Right lobe of liver (tissue), 6 donors: Measurements from ENCODE around the gene EPN1. TPM values are rescaled to one million over a fixed set of nuclear protein-coding genes. Genes with fewer than 3 reads are reported as not detected.

ENCODE experiments used
- ATAC-seq, 4 donors: fragments of 200-7000 bp; cut with Tn5 transposase; one replicate each; pipeline ENCODE4 v1.9.1; 2020; ENCODE audit warnings: mild to moderate bottlenecking in 4 of 4, moderate library complexity in 4 of 4
- DNase-seq, 3 donors: peaks; one replicate each; pipeline ENCODE4 v3.0.0-alpha.2; 2020
- H3K27ac ChIP-seq, 3 donors: fragments of 200-600 bp; one replicate each; pipeline ENCODE4 v1.8.0; 2022
- H3K27me3 ChIP-seq, 2 donors: fragments of 200-600 bp; one replicate each; pipeline ENCODE4 v1.8.0; 2022
- H3K36me3 ChIP-seq, 4 donors: fragments of 200-600 bp; sonication (generic) in 1 of 4; one replicate each; pipeline versions ENCODE4 v1.5.1 to v1.8.0; 2017 to 2022; ENCODE audit warnings: control low read depth in 1 of 4
- H3K4me1 ChIP-seq, 4 donors: fragments of 200-600 bp; sonication (generic) in 1 of 4; one replicate each; pipeline versions ENCODE4 v1.5.1 to v1.8.0; 2017 to 2022; ENCODE audit warnings: control low read depth in 1 of 4
- H3K4me3 ChIP-seq, 3 donors: fragments of 200-600 bp; one replicate each; pipeline ENCODE4 v1.8.0; 2022
- H3K9me3 ChIP-seq, 4 donors: fragments of 200-600 bp; sonication (generic) in 1 of 4; one replicate each; pipeline versions ENCODE4 v1.5.1 to v1.8.0; 2017 to 2022; ENCODE audit warnings: control low read depth in 1 of 4
- CTCF ChIP-seq, 4 donors: fragments of 200-600 bp in 3 of 4; fragments of 450-650 bp in 1 of 4; IDR thresholded peaks; one replicate each; pipeline versions ENCODE4 v1.5.1 to v1.8.0; 2016 to 2022; ENCODE audit warnings: antibody characterized with exemption in 4 of 4, mild to moderate bottlenecking in 2 of 4
- POLR2A ChIP-seq: fragments of 450-650 bp; IDR thresholded peaks from one replicate; pipeline ENCODE4 v1.6.1; 2017; ENCODE audit warnings: antibody characterized with exemption, mild to moderate bottlenecking
- WGBS: methylation state at CpG from one replicate; pipeline ENCODE4 v1.1.6; 2018; ENCODE audit warnings: low coverage, low lambda C conversion rate; ENCODE audit not compliant: insufficient coverage; ENCODE audit errors: missing lambda C conversion rate; 5-methylcytosine and 5-hydroxymethylcytosine counted together
- intact Hi-C, 2 donors: fragments of 100-400 bp; cut with DNase I; formaldehyde crosslinking; loops; one replicate each; pipeline versions ENCODE4 v1.11.2 to v1.14.1; 2022
- total RNA-seq, 6 experiments: library from RNA; depleted of rRNA in 2 of 6; stranded (reverse); fragments of >200 nt in 2 of 6; fragmentation: NEBNext Ultra II Directional in 3 of 6; extraction: Animal tissue kit (Norgen Biotek cat#: 25700) in 3 of 6; gene quantifications; one replicate each; pipeline versions ENCODE4 v1.1.0 to v1.2.4, GENCODE V29; 2016 to 2023
- donor health status: DM: no; HTN: yes; CAD: no.
- donor health status: DM: no; HTN: no; CAD: no.
- donor health status: DM: no; HTN: no; CAD: no.
- donor health status: DM: no; HTN: yes; CAD: no.
- donor health status: DM: no; HTN: yes; CAD: no.

EPN1 gene
- total RNA-seq, 6 experiments from 2014 or later = 88.9 to 162 (median 107) TPM

- intact Hi-C loops = no loop called here
- H3K4me1 ChIP-seq = no peaks in the 10 kb centered on the region
- WGBS = 94% methylated on average over 9 of the region's 15 CpGs
- H3K27ac ChIP-seq = no peak overlapping the region
- H3K27me3 ChIP-seq = no peaks in the 10 kb centered on the region
- TF ChIP-seq CTCF (IDR thresholded peaks at IDR 0.05) (peak in 2 of 4 donors; percentile 15 to 22), POLR2A (no peak)
- no peak for DNase-seq
- peak; percentile 38 to 50 (median 44) for ATAC-seq
- H3K9me3 ChIP-seq = no peaks in the 10 kb centered on the region
- no peak overlapping the region for H3K4me3 ChIP-seq
- peaks cover 0 to under 1% (median 0%) of the 10 kb centered on the region in 4 donors for H3K36me3 ChIP-seq
These were observed 29.6 kb downstream of the EPN1 start for GRCh38 chr19:55704494-55705245.

GRCh38 chr19:55705972-55706371, 30.9 kb downstream of the EPN1 start:
- 83% methylated on average over 2 of the region's 3 CpGs for WGBS
- no peak for DNase-seq
- H3K27ac ChIP-seq = no peak overlapping the region
- H3K36me3 ChIP-seq = no peaks in the 10 kb centered on the region
- H3K27me3 ChIP-seq = no peaks in the 10 kb centered on the region
- intact Hi-C loops = no loop called here
- H3K4me1 ChIP-seq = no peaks in the 10 kb centered on the region
- no peak overlapping the region for H3K4me3 ChIP-seq
- TF ChIP-seq CTCF (IDR thresholded peaks at IDR 0.05) (no peak), POLR2A (no peak)
- no peaks in the 10 kb centered on the region for H3K9me3 ChIP-seq
- ATAC-seq = no peak

GRCh38 chr19:55711719-55712118, 36.7 kb downstream of the EPN1 start:
- H3K27ac ChIP-seq = no peak overlapping the region
- H3K9me3 ChIP-seq = no peaks in the 10 kb centered on the region
- TF ChIP-seq POLR2A = no peak
- no peak for TF ChIP-seq CTCF (IDR thresholded peaks at IDR 0.05)
- H3K4me3 ChIP-seq = no peak overlapping the region
- H3K27me3 ChIP-seq = no peaks in the 10 kb centered on the region
- WGBS = 61% methylated on average over 10 of the region's 18 CpGs
- H3K4me1 ChIP-seq = no peaks in the 10 kb centered on the region
- intact Hi-C loops = no loop called here
- DNase-seq (no peak), ATAC-seq (no peak)
- no peaks in the 10 kb centered on the region for H3K36me3 ChIP-seq

GRCh38 chr19:55712804-55713631, 38.0 kb downstream of the EPN1 start:
- no peak for DNase-seq
- TF ChIP-seq CTCF (IDR thresholded peaks at IDR 0.05) = no peak
- TF ChIP-seq POLR2A = no peak
- no peak overlapping the region for H3K27ac ChIP-seq

More at GRCh38 chr19:55712804-55713631, 38.0 kb downstream of the EPN1 start:
- no peak for ATAC-seq
- Histone ChIP-seq H3K36me3 (no peaks in the 10 kb centered on the region), H3K9me3 (no peaks in the 10 kb centered on the region), H3K4me3 (no peak overlapping the region), H3K4me1 (no peaks in the 10 kb centered on the region), H3K27me3 (no peaks in the 10 kb centered on the region)
- intact Hi-C loops = no loop called here
- 70% methylated on average over 2 of the region's 3 CpGs for WGBS
